ENCODE results near the gene ADCY4. TPM values are rescaled to one million over a fixed set of nuclear protein-coding genes. Genes with fewer than 3 reads are reported as not detected.
A peak's percentile ranks its signal among the peaks of the same experiment; 100 is the strongest.

Gene ADCY4
- total and polyA plus RNA-seq, 10 of the 15 experiments (the other 5 are each of a cell fraction or from before 2014, with no cell fraction given): 0.05 to 0.87 (median 0.21) TPM; not detected in 1

DNA sequence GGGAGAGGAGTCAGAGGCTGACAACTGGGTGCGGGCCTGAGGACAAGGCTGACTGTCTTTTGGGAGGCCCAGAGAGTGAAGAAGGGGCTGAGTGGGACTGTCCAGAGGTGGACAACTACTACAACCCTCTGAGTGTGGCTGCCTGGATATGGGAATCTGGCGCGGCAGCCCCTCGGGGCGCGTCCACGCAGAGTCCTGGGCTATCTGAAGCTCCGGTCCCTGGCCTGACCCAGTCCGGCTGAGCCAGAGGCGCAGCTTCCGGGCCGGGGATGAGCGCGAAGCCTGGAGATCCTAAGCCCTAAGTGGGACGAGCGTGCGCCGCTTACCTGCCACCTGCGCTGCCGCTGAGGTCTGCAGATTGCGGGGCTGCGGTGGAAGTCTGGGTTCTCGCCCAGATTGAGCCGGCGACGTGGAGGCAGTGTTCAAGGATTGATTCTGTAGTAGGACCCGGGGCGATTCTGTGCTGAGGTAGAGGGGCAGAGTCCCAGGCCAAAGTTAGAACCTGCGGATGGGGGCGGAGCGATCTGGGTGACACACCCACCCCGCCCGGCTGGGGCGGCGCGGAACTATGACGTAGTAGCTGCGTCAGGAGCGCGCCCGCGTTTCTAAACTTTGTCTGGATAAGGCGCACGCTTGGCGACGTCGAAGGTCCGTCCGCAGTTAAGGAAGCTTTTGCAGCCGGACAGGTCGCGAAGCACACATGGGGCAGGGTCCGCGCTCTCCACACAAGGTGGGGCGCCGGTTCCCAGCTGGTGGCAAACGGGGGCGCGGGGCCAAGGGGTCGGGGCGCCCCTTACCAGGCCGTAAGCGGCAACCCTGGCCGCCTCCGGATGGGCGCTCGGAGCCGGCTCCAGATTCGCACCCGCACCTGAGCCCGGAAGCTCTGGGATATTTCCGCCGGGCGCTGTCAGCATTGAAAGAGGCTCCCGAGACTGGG, 35.3 kb downstream of the ADCY4 start, which contains the start of the genes DHRS1 and NOP9 (continued):
- no peak for TF ChIP-seq KAT2A (conservative IDR thresholded peaks at IDR 0.05; ENCODE audit: control insufficient read depth, low read depth, low read length)
- TF ChIP-seq, protein P1, sequence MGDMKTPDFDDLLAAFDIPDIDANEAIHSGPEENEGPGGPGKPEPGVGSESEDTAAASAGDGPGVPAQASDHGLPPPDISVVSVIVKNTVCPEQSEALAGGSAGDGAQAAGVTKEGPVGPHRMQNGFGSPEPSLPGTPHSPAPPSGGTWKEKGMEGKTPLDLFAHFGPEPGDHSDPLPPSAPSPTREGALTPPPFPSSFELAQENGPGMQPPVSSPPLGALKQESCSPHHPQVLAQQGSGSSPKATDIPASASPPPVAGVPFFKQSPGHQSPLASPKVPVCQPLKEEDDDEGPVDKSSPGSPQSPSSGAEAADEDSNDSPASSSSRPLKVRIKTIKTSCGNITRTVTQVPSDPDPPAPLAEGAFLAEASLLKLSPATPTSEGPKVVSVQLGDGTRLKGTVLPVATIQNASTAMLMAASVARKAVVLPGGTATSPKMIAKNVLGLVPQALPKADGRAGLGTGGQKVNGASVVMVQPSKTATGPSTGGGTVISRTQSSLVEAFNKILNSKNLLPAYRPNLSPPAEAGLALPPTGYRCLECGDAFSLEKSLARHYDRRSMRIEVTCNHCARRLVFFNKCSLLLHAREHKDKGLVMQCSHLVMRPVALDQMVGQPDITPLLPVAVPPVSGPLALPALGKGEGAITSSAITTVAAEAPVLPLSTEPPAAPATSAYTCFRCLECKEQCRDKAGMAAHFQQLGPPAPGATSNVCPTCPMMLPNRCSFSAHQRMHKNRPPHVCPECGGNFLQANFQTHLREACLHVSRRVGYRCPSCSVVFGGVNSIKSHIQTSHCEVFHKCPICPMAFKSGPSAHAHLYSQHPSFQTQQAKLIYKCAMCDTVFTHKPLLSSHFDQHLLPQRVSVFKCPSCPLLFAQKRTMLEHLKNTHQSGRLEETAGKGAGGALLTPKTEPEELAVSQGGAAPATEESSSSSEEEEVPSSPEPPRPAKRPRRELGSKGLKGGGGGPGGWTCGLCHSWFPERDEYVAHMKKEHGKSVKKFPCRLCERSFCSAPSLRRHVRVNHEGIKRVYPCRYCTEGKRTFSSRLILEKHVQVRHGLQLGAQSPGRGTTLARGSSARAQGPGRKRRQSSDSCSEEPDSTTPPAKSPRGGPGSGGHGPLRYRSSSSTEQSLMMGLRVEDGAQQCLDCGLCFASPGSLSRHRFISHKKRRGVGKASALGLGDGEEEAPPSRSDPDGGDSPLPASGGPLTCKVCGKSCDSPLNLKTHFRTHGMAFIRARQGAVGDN (IDR thresholded peaks at IDR 0.05): peak; percentile 67; the same call in 1 of the 2 replicates
- no peak for TF ChIP-seq SREBF1 (IDR thresholded peaks at IDR 0.05; ENCODE audit: low read length)
- no peak for TF ChIP-seq CBFB (IDR thresholded peaks at IDR 0.05; ENCODE audit: low read depth)
- TF ChIP-seq SUZ12 (IDR thresholded peaks at IDR 0.05; ENCODE audit: unreplicated experiment): no peak
- TF ChIP-seq YY1 (IDR thresholded peaks at IDR 0.05; ENCODE audit: low read depth, low read length): peak; percentile 74; the same call in 1 of the 2 replicates
- TF ChIP-seq POLR2AphosphoS2 (IDR thresholded peaks at IDR 0.05; ENCODE audit: low read depth, low read length): peak; percentile 46; the same call in 1 of the 2 replicates
- TF ChIP-seq KLF5 (IDR thresholded peaks at IDR 0.05; ENCODE audit: partially characterized antibody): no peak
- TF ChIP-seq, protein P2, sequence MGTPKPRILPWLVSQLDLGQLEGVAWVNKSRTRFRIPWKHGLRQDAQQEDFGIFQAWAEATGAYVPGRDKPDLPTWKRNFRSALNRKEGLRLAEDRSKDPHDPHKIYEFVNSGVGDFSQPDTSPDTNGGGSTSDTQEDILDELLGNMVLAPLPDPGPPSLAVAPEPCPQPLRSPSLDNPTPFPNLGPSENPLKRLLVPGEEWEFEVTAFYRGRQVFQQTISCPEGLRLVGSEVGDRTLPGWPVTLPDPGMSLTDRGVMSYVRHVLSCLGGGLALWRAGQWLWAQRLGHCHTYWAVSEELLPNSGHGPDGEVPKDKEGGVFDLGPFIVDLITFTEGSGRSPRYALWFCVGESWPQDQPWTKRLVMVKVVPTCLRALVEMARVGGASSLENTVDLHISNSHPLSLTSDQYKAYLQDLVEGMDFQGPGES (IDR thresholded peaks at IDR 0.05): no peak
- TF ChIP-seq, protein P3, sequence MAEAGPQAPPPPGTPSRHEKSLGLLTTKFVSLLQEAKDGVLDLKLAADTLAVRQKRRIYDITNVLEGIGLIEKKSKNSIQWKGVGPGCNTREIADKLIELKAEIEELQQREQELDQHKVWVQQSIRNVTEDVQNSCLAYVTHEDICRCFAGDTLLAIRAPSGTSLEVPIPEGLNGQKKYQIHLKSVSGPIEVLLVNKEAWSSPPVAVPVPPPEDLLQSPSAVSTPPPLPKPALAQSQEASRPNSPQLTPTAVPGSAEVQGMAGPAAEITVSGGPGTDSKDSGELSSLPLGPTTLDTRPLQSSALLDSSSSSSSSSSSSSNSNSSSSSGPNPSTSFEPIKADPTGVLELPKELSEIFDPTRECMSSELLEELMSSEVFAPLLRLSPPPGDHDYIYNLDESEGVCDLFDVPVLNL (IDR thresholded peaks at IDR 0.05; ENCODE audit: low read depth, low read length): no peak
- no peak for TF ChIP-seq SMAD1 (IDR thresholded peaks at IDR 0.05; ENCODE audit: low read depth, partially characterized antibody)
- TF ChIP-seq IKZF2 (IDR thresholded peaks at IDR 0.05): no peak
- no peak for TF ChIP-seq FOS (IDR thresholded peaks at IDR 0.05; ENCODE audit: borderline replicate concordance, extremely low read depth, insufficient read length)
- TF ChIP-seq, protein P4, sequence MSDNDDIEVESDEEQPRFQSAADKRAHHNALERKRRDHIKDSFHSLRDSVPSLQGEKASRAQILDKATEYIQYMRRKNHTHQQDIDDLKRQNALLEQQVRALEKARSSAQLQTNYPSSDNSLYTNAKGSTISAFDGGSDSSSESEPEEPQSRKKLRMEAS (IDR thresholded peaks at IDR 0.05; ENCODE audit: low read depth, low read length): peak; percentile 73
- TF ChIP-seq NR2F1 (conservative IDR thresholded peaks at IDR 0.05): no peak; the same call in 1 of the 2 replicates
- no peak for TF ChIP-seq CEBPB (IDR thresholded peaks at IDR 0.05; ENCODE audit: borderline replicate concordance in 1 of 2, low read depth in 2 of 2, low read length in 2 of 2)
- TF ChIP-seq EP300 (IDR thresholded peaks at IDR 0.05; ENCODE audit: borderline replicate concordance in 1 of 2, control insufficient read depth in 1 of 2, low read depth in 2 of 2, low read length in 2 of 2): no peak
- TF ChIP-seq, protein P5, sequence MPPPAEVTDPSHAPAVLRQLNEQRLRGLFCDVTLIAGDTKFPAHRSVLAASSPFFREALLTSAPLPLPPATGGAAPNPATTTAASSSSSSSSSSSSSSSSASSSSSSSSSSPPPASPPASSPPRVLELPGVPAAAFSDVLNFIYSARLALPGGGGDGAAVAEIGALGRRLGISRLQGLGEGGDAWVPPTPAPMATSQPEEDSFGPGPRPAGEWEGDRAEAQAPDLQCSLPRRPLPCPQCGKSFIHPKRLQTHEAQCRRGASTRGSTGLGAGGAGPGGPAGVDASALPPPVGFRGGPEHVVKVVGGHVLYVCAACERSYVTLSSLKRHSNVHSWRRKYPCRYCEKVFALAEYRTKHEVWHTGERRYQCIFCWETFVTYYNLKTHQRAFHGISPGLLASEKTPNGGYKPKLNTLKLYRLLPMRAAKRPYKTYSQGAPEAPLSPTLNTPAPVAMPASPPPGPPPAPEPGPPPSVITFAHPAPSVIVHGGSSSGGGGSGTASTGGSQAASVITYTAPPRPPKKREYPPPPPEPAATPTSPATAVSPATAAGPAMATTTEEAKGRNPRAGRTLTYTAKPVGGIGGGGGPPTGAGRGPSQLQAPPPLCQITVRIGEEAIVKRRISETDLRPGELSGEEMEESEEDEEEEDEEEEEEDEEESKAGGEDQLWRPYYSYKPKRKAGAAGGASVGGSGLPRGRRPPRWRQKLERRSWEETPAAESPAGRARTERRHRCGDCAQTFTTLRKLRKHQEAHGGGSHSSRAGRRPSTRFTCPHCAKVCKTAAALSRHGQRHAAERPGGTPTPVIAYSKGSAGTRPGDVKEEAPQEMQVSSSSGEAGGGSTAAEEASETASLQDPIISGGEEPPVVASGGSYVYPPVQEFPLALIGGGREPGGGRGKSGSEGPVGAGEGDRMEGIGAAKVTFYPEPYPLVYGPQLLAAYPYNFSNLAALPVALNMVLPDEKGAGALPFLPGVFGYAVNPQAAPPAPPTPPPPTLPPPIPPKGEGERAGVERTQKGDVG (CRISPR knock-in tag; IDR thresholded peaks at IDR 0.05): no peak
- TF ChIP-seq ZNF207 (IDR thresholded peaks at IDR 0.05; ENCODE audit: borderline replicate concordance): no peak
